ENCODE measurements around the gene CAPN9. TPM values are rescaled to one million over a fixed set of nuclear protein-coding genes. Genes with fewer than 3 reads are reported as not detected.
"Not testable (repeated sequence)": the region's sequence is repeated elsewhere in the genome, so short reads cannot be mapped to it uniquely, and the experiment has no call there.

Gene CAPN9
- total RNA-seq, 1 donor from 2014 or later = 0.83 TPM

- no peak for DNase-seq (ENCODE audit: low spot score)
Measured at GRCh38 chr1:230709619-230710542, 37.3 kb upstream of the CAPN9 start.

- no peak for DNase-seq (ENCODE audit: low spot score)
Measured at GRCh38 chr1:230710543-230710904, 36.7 kb upstream of the CAPN9 start.

- DNase-seq (ENCODE audit: low spot score) = no peak
Measured at GRCh38 chr1:230711245-230711644, 35.9 kb upstream of the CAPN9 start.

- no peak for DNase-seq (ENCODE audit: low spot score)
Measured at GRCh38 chr1:230712470-230712942, 34.7 kb upstream of the CAPN9 start.

- no peak for DNase-seq (ENCODE audit: low spot score)
Measured at GRCh38 chr1:230713138-230713537, 34.0 kb upstream of the CAPN9 start.

- no peak for DNase-seq (ENCODE audit: low spot score)
Measured at GRCh38 chr1:230713547-230713914, 33.7 kb upstream of the CAPN9 start.

GRCh38 chr1:230713915-230714764 lies 33.0 kb upstream of the CAPN9 start, which contains the start of gene AGT:
Gene AGT, minus strand, starts transcription at chr1:230714122. Its CDS starts 3,299 bp downstream, at chr1:230710823.
- DNase-seq (ENCODE audit: low spot score) = peak; percentile 92

GRCh38 chr1:230715510-230715909 lies 31.7 kb upstream of the CAPN9 start:
- DNase-seq (ENCODE audit: low spot score) = no peak

GRCh38 chr1:230716453-230716852 lies 30.7 kb upstream of the CAPN9 start:
- DNase-seq (ENCODE audit: low spot score) = not testable (repeated sequence)

- DNase-seq (ENCODE audit: low spot score) = no peak
Measured at GRCh38 chr1:230717251-230717650, 29.9 kb upstream of the CAPN9 start.

GRCh38 chr1:230721849-230722522 lies 25.2 kb upstream of the CAPN9 start:
- DNase-seq (ENCODE audit: low spot score) = not testable (repeated sequence)

- DNase-seq (ENCODE audit: low spot score) = no peak
Measured at GRCh38 chr1:230725256-230726012, 21.8 kb upstream of the CAPN9 start.

- peak; percentile 57 for DNase-seq (ENCODE audit: low spot score)
Measured at GRCh38 chr1:230728710-230729392, 18.3 kb upstream of the CAPN9 start.

GRCh38 chr1:230730977-230731376 lies 16.2 kb upstream of the CAPN9 start:
- no peak for DNase-seq (ENCODE audit: low spot score)

GRCh38 chr1:230735447-230735846 lies 11.7 kb upstream of the CAPN9 start:
- DNase-seq (ENCODE audit: low spot score) = peak; percentile 69

- DNase-seq (ENCODE audit: low spot score) = no peak
Measured at GRCh38 chr1:230737622-230738262, 9.4 kb upstream of the CAPN9 start.

GRCh38 chr1:230739564-230740290 lies 7.5 kb upstream of the CAPN9 start:
- no peak for DNase-seq (ENCODE audit: low spot score)

- DNase-seq (ENCODE audit: low spot score) = no peak
Measured at GRCh38 chr1:230743899-230744298, 3.3 kb upstream of the CAPN9 start.

- no peak for DNase-seq (ENCODE audit: low spot score)
Measured at GRCh38 chr1:230744382-230744781, 2.8 kb upstream of the CAPN9 start.
